Endodermal cell (in vitro differentiated cells): ENCODE measurements around the gene RRH. TPM values are rescaled to one million over a fixed set of nuclear protein-coding genes. Genes with fewer than 3 reads are reported as not detected.

Source experiments
- DNase-seq: peaks from one replicate; pipeline ENCODE4 v3.0.0-alpha.2; 2017
- H3K27ac ChIP-seq: 2 replicates; pipeline ENCODE4 v1.5.1; 2013; ENCODE audit warnings: mild to moderate bottlenecking, low read depth, low read length, moderate library complexity
- H3K27me3 ChIP-seq: 2 replicates; pipeline ENCODE4 v1.6.1; 2013; ENCODE audit warnings: mild to moderate bottlenecking, low read length, moderate library complexity; ENCODE audit not compliant: insufficient read depth, control insufficient read depth, poor library complexity, severe bottlenecking
- H3K36me3 ChIP-seq: 2 replicates; pipeline ENCODE4 v1.7.0; 2013; ENCODE audit warnings: mild to moderate bottlenecking, low read length, moderate library complexity; ENCODE audit not compliant: control insufficient read depth, insufficient read depth
- H3K4me1 ChIP-seq: one replicate; pipeline ENCODE4 v1.7.0; 2013; ENCODE audit warnings: low read length; ENCODE audit not compliant: control insufficient read depth, insufficient read depth
- H3K4me3 ChIP-seq: 2 replicates; pipeline ENCODE4 v1.5.1; 2013; ENCODE audit warnings: mild to moderate bottlenecking, low read length, moderate library complexity
- H3K9ac ChIP-seq: 2 replicates; pipeline ENCODE4 v1.6.1; 2013; ENCODE audit warnings: mild to moderate bottlenecking, low read length, moderate library complexity; ENCODE audit not compliant: poor library complexity, severe bottlenecking; ENCODE audit errors: extremely low read depth
- H3K9me3 ChIP-seq: 2 replicates; pipeline ENCODE4 v1.6.1; 2013; ENCODE audit warnings: mild to moderate bottlenecking, low read length, moderate library complexity; ENCODE audit not compliant: control insufficient read depth
- H3K27ac Mint-ChIP-seq: 2 replicates; pipeline ENCODE4 v1.8.0; 2020; ENCODE audit warnings: mixed read lengths
- H3K27me3 Mint-ChIP-seq: 2 replicates; pipeline ENCODE4 v1.8.0; 2021; ENCODE audit warnings: mild to moderate bottlenecking, mixed read lengths; ENCODE audit not compliant: insufficient read depth
- H3K36me3 Mint-ChIP-seq: 2 replicates; pipeline ENCODE4 v1.8.0; 2020; ENCODE audit warnings: low read depth, mixed read lengths
- H3K4me1 Mint-ChIP-seq: 2 replicates; pipeline ENCODE4 v1.8.0; 2020; ENCODE audit warnings: mixed read lengths
- H3K4me3 Mint-ChIP-seq: 2 replicates; pipeline ENCODE4 v1.8.0; 2020; ENCODE audit warnings: mild to moderate bottlenecking, moderate library complexity, mixed read lengths
- H3K9me3 Mint-ChIP-seq: 2 replicates; pipeline ENCODE4 v1.8.0; 2020; ENCODE audit warnings: mild to moderate bottlenecking, mixed read lengths
- CTCF ChIP-seq: fragments of 200-600 bp; sonication (generic); conservative IDR thresholded peaks from 2 replicates; pipeline ENCODE4 v1.5.0; 2021; ENCODE audit warnings: antibody characterized with exemption, mild to moderate bottlenecking
- WGBS, 2 experiments: methylation state at CpG; one replicate each; pipeline versions ENCODE4 v1.1.5 to v1.1.7; 2013; ENCODE audit warnings: missing lambda C conversion rate in 2 of 2, mixed read lengths in 1 of 2; ENCODE audit not compliant: insufficient coverage in 1 of 2, insufficient read length in 1 of 2; 5-methylcytosine and 5-hydroxymethylcytosine counted together
- total RNA-seq, 2 donors: library from RNA; stranded (reverse); fragmentation: NEBNext Ultra II Directional in 1 of 2; extraction: Animal tissue kit (Norgen Biotek cat#: 25700) in 1 of 2; gene quantifications; 2 replicates in 1 of 2; 3 replicates in 1 of 2; pipeline ENCODE4 v1.2.1, GENCODE V29; 2021

The RRH gene
- total RNA-seq, 2 donors from 2014 or later: 0.18 TPM; not detected in 1

GRCh38 chr4:109876634-109877265 is 49.0 kb downstream of the RRH start:
- Histone ChIP-seq H3K4me1 (no peaks in the 10 kb centered on the region), H3K27me3 (no peaks in the 10 kb centered on the region), H3K9ac (no peak overlapping the region), H3K27ac (no peak overlapping the region), H3K4me3 (no peak overlapping the region), H3K36me3 (no peaks in the 10 kb centered on the region), H3K9me3 (no peaks in the 10 kb centered on the region)
- Mint-ChIP-seq H3K4me3 (no peak overlapping the region), H3K27me3 (peaks cover 1% of the 10 kb centered on the region), H3K4me1 (no peaks in the 10 kb centered on the region), H3K27ac (no peak overlapping the region), H3K36me3 (no peaks in the 10 kb centered on the region), H3K9me3 (no peaks in the 10 kb centered on the region)
- 92% methylated on average over 1 of the region's 2 CpGs; no CpG with 5 or more reads in 1 of the 2 experiments for WGBS, 2 experiments
- no peak for DNase-seq
- no peak for TF ChIP-seq CTCF

- peaks cover 1% of the 10 kb centered on the region for H3K27me3 Mint-ChIP-seq
- TF ChIP-seq CTCF: no peak
- H3K4me3 ChIP-seq: no peak overlapping the region
- no peak overlapping the region for H3K27ac Mint-ChIP-seq
- no peak overlapping the region for H3K4me3 Mint-ChIP-seq
- no peaks in the 10 kb centered on the region for H3K4me1 Mint-ChIP-seq
- 91 to 100% methylated on average over 2 to 3 of the region's 3 CpGs for WGBS, 2 experiments
- DNase-seq: no peak
- no peak overlapping the region for H3K9ac ChIP-seq
- H3K27ac ChIP-seq: no peak overlapping the region
- no peaks in the 10 kb centered on the region for H3K9me3 ChIP-seq
- H3K36me3 Mint-ChIP-seq: no peaks in the 10 kb centered on the region
- H3K27me3 ChIP-seq: no peaks in the 10 kb centered on the region
- no peaks in the 10 kb centered on the region for H3K4me1 ChIP-seq
- no peaks in the 10 kb centered on the region for H3K36me3 ChIP-seq
- H3K9me3 Mint-ChIP-seq: no peaks in the 10 kb centered on the region
Observed at GRCh38 chr4:109877400-109877799, 49.6 kb downstream of the RRH start.

GRCh38 chr4:109878355-109878754 is 50.6 kb downstream of the RRH start:
- Mint-ChIP-seq H3K4me3 (no peak overlapping the region), H3K36me3 (no peaks in the 10 kb centered on the region), H3K27me3 (peaks cover 1% of the 10 kb centered on the region), H3K4me1 (no peaks in the 10 kb centered on the region), H3K9me3 (no peaks in the 10 kb centered on the region), H3K27ac (no peak overlapping the region)
- no peak for DNase-seq
- Histone ChIP-seq H3K4me3 (no peak overlapping the region), H3K27ac (no peak overlapping the region), H3K4me1 (no peaks in the 10 kb centered on the region), H3K27me3 (no peaks in the 10 kb centered on the region), H3K9ac (no peak overlapping the region), H3K36me3 (no peaks in the 10 kb centered on the region), H3K9me3 (no peaks in the 10 kb centered on the region)
- no peak for TF ChIP-seq CTCF
- WGBS, 2 experiments: 90% methylated on average over 2 of the region's 2 CpGs; no CpG with 5 or more reads in 1 of the 2 experiments
